ENCODE results near the gene SNTG2. TPM values are rescaled to one million over a fixed set of nuclear protein-coding genes. Genes with fewer than 3 reads are reported as not detected.

SNTG2 gene
- polyA plus RNA-seq, 2 donors, result 0.26 to 0.33 TPM

DNA sequence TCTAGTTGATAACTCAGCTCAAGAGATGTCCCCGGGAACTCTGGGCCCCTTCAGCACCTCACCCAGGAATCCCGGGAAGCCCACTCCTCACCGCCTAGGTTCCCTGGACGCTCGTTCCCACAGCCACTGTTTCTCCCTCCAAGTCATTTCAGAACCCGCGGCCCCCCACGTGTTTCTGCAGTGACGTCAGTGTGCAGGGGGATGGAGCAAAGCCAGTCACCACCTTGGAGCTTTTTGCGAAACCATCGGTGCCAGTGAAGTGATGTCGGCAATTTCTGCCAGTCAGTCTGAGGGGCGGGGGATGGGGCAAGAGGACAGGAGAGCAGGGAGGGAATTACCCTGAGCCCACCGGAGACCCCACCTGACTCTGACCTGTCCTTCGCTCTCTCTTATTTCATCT, 119.2 kb downstream of the SNTG2 start:
- H3K27ac ChIP-seq (ENCODE audit: low read depth in 2 of 2, low read length in 1 of 2), result no peak overlapping the region
- H3K4me3 ChIP-seq (ENCODE audit: low read depth in 1 of 2, low read length in 2 of 2), result no peak overlapping the region
- no peaks in the 10 kb centered on the region for H3K36me3 ChIP-seq (ENCODE audit: control insufficient read depth in 2 of 2, insufficient read depth in 2 of 2, low read length in 1 of 2)
- WGBS, 2 donors, result 84 to 87% methylated on average over 15 of the region's 15 CpGs
- H3K27me3 ChIP-seq (ENCODE audit: control insufficient read depth in 1 of 2, insufficient read depth in 2 of 2, low read length in 2 of 2), result no peaks in the 10 kb centered on the region
- H3K9me3 ChIP-seq (ENCODE audit: control insufficient read depth in 2 of 2, insufficient read depth in 1 of 2, low read depth in 1 of 2, low read length in 1 of 2), result peaks cover 0 to 4% of the 10 kb centered on the region in 2 donors
- no peaks in the 10 kb centered on the region for H3K4me1 ChIP-seq (ENCODE audit: control insufficient read depth in 2 of 2, insufficient read depth in 2 of 2, low read length in 1 of 2)

DNA sequence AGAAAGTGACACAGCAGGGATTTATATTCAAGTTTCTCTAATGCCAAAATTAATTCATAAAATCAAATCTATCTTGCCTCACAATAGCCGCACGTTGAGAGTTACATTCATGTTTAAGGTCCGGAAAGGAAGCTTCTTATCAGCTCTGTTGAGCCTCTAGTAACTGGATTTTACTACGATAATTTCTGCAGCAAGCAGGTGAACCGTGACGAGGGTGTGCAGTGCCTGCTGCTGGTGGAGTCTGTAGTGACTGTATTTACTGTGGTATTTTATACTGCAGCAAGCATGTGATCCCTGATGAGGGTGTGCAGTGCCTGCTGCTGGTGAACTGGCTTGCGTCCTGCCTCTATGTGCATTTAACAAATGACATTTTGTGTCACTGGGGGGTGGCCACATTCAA, 120.0 kb downstream of the SNTG2 start:
- Histone ChIP-seq H3K4me3 (ENCODE audit: low read depth in 1 of 2, low read length in 2 of 2) (no peak overlapping the region), H3K36me3 (ENCODE audit: control insufficient read depth in 2 of 2, insufficient read depth in 2 of 2, low read length in 1 of 2) (no peaks in the 10 kb centered on the region), H3K4me1 (ENCODE audit: control insufficient read depth in 2 of 2, insufficient read depth in 2 of 2, low read length in 1 of 2) (no peaks in the 10 kb centered on the region), H3K27ac (ENCODE audit: low read depth in 2 of 2, low read length in 1 of 2) (no peak overlapping the region), H3K9me3 (ENCODE audit: control insufficient read depth in 2 of 2, insufficient read depth in 1 of 2, low read depth in 1 of 2, low read length in 1 of 2) (peaks cover 0 to 4% of the 10 kb centered on the region in 2 donors), H3K27me3 (ENCODE audit: control insufficient read depth in 1 of 2, insufficient read depth in 2 of 2, low read length in 2 of 2) (peaks cover 0 to 2% of the 10 kb centered on the region in 2 donors)
- 67 to 71% methylated on average over 7 of the region's 7 CpGs for WGBS, 2 donors

DNA sequence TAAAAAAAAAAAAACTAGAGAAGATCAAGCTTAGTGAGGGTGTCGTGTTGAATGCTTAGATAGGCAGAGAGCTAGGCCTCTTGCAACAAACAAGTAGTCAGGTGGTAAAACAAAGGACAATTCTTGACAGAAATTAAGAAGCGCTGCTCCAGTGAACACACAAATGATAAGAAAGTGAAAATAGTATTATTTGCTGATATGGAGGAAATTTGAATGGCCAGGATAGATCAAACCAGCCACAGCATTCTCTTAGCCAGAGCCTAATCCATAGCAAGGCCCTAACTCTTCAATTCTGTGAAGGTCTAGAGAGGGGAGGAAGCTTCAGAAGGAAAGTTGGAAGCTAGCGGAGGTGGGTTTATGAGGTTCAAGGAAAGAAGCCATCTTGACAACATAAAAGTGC, 121.0 kb downstream of the SNTG2 start:
- no peaks in the 10 kb centered on the region for H3K4me1 ChIP-seq (ENCODE audit: control insufficient read depth in 2 of 2, insufficient read depth in 2 of 2, low read length in 1 of 2)
- whole genome bisulfite sequencing, 2 donors, result 88 to 93% methylated on average over 3 of the region's 3 CpGs
- no peak overlapping the region for H3K4me3 ChIP-seq (ENCODE audit: low read depth in 1 of 2, low read length in 2 of 2)
- peaks cover 0 to 2% of the 10 kb centered on the region in 2 donors for H3K27me3 ChIP-seq (ENCODE audit: control insufficient read depth in 1 of 2, insufficient read depth in 2 of 2, low read length in 2 of 2)
- H3K9me3 ChIP-seq (ENCODE audit: control insufficient read depth in 2 of 2, insufficient read depth in 1 of 2, low read depth in 1 of 2, low read length in 1 of 2), result peaks cover 0 to 2% of the 10 kb centered on the region in 2 donors
- no peak overlapping the region for H3K27ac ChIP-seq (ENCODE audit: low read depth in 2 of 2, low read length in 1 of 2)
- no peaks in the 10 kb centered on the region for H3K36me3 ChIP-seq (ENCODE audit: control insufficient read depth in 2 of 2, insufficient read depth in 2 of 2, low read length in 1 of 2)

DNA sequence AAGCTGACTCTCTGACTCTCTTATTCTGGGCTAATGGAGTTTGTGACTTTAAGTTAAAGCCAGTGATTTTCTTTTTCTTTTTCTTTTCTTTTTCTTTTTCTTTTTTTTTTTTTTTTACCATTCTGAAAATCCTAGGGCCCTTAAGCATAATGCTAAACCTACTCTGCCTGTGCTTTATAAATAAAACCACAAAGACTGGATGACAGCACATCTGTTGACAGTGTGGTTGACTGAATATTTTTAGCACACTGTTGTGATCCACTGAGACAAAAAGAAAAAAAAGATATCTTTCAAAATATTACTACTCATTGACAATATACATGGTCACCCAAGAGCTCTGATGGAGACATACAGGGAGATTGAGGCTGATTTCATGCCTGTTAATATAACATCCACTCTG, 121.6 kb downstream of the SNTG2 start:
- Histone ChIP-seq H3K4me3 (ENCODE audit: low read depth in 1 of 2, low read length in 2 of 2) (no peak overlapping the region), H3K27ac (ENCODE audit: low read depth in 2 of 2, low read length in 1 of 2) (no peak overlapping the region), H3K27me3 (ENCODE audit: control insufficient read depth in 1 of 2, insufficient read depth in 2 of 2, low read length in 2 of 2) (peaks cover 0 to 2% of the 10 kb centered on the region in 2 donors), H3K36me3 (ENCODE audit: control insufficient read depth in 2 of 2, insufficient read depth in 2 of 2, low read length in 1 of 2) (no peaks in the 10 kb centered on the region), H3K9me3 (ENCODE audit: control insufficient read depth in 2 of 2, insufficient read depth in 1 of 2, low read depth in 1 of 2, low read length in 1 of 2) (peaks cover 0 to 2% of the 10 kb centered on the region in 2 donors), H3K4me1 (ENCODE audit: control insufficient read depth in 2 of 2, insufficient read depth in 2 of 2, low read length in 1 of 2) (no peaks in the 10 kb centered on the region)

- WGBS, 2 donors, result 88 to 91% methylated on average over 9 of the region's 9 CpGs
- no peak overlapping the region for H3K4me3 ChIP-seq (ENCODE audit: low read depth in 1 of 2, low read length in 2 of 2)
- H3K4me1 ChIP-seq (ENCODE audit: control insufficient read depth in 2 of 2, insufficient read depth in 2 of 2, low read length in 1 of 2), result peaks cover 4% of the 10 kb centered on the region in 2 donors
- H3K36me3 ChIP-seq (ENCODE audit: control insufficient read depth in 2 of 2, insufficient read depth in 2 of 2, low read length in 1 of 2), result no peaks in the 10 kb centered on the region
- H3K27ac ChIP-seq (ENCODE audit: low read depth in 2 of 2, low read length in 1 of 2), result no peak overlapping the region
- H3K9me3 ChIP-seq (ENCODE audit: control insufficient read depth in 2 of 2, insufficient read depth in 1 of 2, low read depth in 1 of 2, low read length in 1 of 2), result peaks cover 4% of the 10 kb centered on the region in 2 donors
- H3K27me3 ChIP-seq (ENCODE audit: control insufficient read depth in 1 of 2, insufficient read depth in 2 of 2, low read length in 2 of 2), result peaks cover 0 to 2% of the 10 kb centered on the region in 2 donors
Measured at GRCh38 chr2:1077911-1078310, 127.3 kb downstream of the SNTG2 start.

- no peaks in the 10 kb centered on the region for H3K36me3 ChIP-seq (ENCODE audit: control insufficient read depth in 2 of 2, insufficient read depth in 2 of 2, low read length in 1 of 2)
- H3K4me3 ChIP-seq (ENCODE audit: low read depth in 1 of 2, low read length in 2 of 2), result no peak overlapping the region
- H3K27me3 ChIP-seq (ENCODE audit: control insufficient read depth in 1 of 2, insufficient read depth in 2 of 2, low read length in 2 of 2), result peaks cover 0 to 2% of the 10 kb centered on the region in 2 donors
- WGBS, 2 donors, result 89 to 95% methylated on average over 10 of the region's 10 CpGs
- peaks cover 4% of the 10 kb centered on the region in 2 donors for H3K4me1 ChIP-seq (ENCODE audit: control insufficient read depth in 2 of 2, insufficient read depth in 2 of 2, low read length in 1 of 2)
- no peak overlapping the region for H3K27ac ChIP-seq (ENCODE audit: low read depth in 2 of 2, low read length in 1 of 2)
- peaks cover 4% of the 10 kb centered on the region in 2 donors for H3K9me3 ChIP-seq (ENCODE audit: control insufficient read depth in 2 of 2, insufficient read depth in 1 of 2, low read depth in 1 of 2, low read length in 1 of 2)
Measured at GRCh38 chr2:1078326-1078725, 127.7 kb downstream of the SNTG2 start.

DNA sequence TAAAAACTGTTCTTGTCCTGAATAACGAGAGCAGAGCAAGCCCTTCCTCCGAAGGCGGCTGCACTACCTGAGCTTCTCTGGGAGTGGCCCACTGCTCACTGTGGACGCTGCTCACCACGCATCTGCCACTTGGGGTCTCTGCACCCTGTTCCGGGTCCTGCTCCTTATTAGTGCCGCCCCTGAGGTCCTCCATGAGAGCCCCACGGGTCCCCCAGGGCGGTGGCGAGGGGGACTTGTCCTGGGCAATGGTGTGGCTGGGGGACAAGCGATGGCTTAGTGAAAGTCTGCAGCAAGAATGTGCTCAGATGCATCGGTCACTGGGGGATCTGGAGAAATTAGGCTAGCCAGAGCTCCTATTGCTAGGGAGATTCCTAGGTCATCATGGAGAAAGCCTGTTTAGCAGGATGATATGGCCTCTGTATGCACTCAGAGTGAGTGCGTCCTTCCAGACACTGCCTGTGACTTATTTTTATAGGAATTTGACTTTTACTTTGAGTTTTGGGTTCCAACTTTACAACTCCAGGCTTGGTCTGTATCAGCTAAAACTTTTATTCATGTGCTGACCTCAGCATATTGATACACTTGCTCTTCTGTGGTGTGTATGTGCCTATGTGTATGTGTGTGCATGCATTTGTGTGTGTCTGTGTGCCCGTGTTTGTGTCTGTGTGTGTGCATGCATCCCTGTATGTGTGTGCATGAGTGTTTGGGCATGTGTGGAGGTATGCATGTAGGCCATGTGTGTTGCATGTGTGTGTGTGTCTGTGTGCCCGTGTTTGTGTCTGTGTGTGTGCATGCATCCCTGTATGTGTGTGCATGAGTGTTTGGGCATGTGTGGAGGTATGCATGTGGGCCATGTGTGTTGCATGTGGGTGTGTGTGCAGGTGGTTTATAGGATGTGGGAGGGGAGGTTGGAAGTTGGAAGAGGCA, 129.5 kb downstream of the SNTG2 start:
- H3K4me1 ChIP-seq (ENCODE audit: control insufficient read depth in 2 of 2, insufficient read depth in 2 of 2, low read length in 1 of 2), result peaks cover 4% of the 10 kb centered on the region in 2 donors
- peaks cover 4% of the 10 kb centered on the region in 2 donors for H3K9me3 ChIP-seq (ENCODE audit: control insufficient read depth in 2 of 2, insufficient read depth in 1 of 2, low read depth in 1 of 2, low read length in 1 of 2)
- H3K36me3 ChIP-seq (ENCODE audit: control insufficient read depth in 2 of 2, insufficient read depth in 2 of 2, low read length in 1 of 2), result no peaks in the 10 kb centered on the region
- 86 to 90% methylated on average over 15 of the region's 15 CpGs for WGBS, 2 donors
- no peak overlapping the region for H3K4me3 ChIP-seq (ENCODE audit: low read depth in 1 of 2, low read length in 2 of 2)
- peaks cover 0 to under 1% of the 10 kb centered on the region in 2 donors for H3K27me3 ChIP-seq (ENCODE audit: control insufficient read depth in 1 of 2, insufficient read depth in 2 of 2, low read length in 2 of 2)
- H3K27ac ChIP-seq (ENCODE audit: low read depth in 2 of 2, low read length in 1 of 2), result no peak overlapping the region

DNA sequence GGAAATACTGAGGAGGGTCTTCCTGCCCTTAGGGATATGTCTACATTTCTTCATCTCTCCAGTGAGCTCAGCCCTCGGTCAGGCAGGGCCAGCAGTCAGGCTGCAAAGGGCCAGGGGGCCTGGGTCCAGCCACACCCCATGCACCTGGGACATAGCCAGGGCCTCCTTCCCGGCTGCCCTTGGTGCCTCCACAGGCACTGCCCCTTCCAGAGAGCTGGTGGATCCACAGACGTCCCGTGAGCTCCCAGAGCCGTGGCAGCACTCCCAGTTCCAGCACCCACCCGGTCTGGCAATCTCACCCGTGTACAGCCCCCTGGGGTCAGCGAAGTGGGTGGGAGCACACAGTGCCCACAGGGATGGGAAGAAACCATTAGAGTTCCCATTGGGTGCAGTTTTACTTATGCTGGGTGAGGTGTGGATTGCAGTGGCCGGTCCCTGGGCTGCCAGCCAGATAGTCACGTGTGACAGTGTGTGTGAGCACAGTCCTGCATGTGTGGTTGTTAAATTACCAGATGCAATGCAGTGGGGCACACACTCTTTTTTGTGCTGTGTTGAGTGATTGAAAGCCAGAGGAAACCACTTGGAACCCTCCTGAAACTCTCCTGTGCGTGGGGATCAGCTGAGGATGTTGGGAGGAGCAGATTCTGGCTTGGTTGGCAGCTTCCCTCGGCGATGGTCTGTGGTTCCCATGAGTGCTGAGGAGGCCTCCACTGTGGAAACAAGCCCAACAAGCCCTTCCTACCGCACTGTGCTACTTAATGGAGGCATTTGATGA, 131.0 kb downstream of the SNTG2 start:
- Histone ChIP-seq H3K4me3 (ENCODE audit: low read depth in 1 of 2, low read length in 2 of 2) (no peak overlapping the region), H3K27ac (ENCODE audit: low read depth in 2 of 2, low read length in 1 of 2) (no peak overlapping the region), H3K36me3 (ENCODE audit: control insufficient read depth in 2 of 2, insufficient read depth in 2 of 2, low read length in 1 of 2) (no peaks in the 10 kb centered on the region), H3K9me3 (ENCODE audit: control insufficient read depth in 2 of 2, insufficient read depth in 1 of 2, low read depth in 1 of 2, low read length in 1 of 2) (peaks cover 4% of the 10 kb centered on the region in 2 donors), H3K4me1 (ENCODE audit: control insufficient read depth in 2 of 2, insufficient read depth in 2 of 2, low read length in 1 of 2) (peaks cover 4% of the 10 kb centered on the region in 2 donors), H3K27me3 (ENCODE audit: control insufficient read depth in 1 of 2, insufficient read depth in 2 of 2, low read length in 2 of 2) (no peaks in the 10 kb centered on the region)
- 63 to 72% methylated on average over 14 of the region's 14 CpGs for whole genome bisulfite sequencing, 2 donors

GRCh38 chr2:1082456-1083205, 132.0 kb downstream of the SNTG2 start:
- no peak overlapping the region for H3K27ac ChIP-seq (ENCODE audit: low read depth in 2 of 2, low read length in 1 of 2)
- H3K9me3 ChIP-seq (ENCODE audit: control insufficient read depth in 2 of 2, insufficient read depth in 1 of 2, low read depth in 1 of 2, low read length in 1 of 2), result peaks cover 4% of the 10 kb centered on the region in 2 donors
- no peaks in the 10 kb centered on the region for H3K36me3 ChIP-seq (ENCODE audit: control insufficient read depth in 2 of 2, insufficient read depth in 2 of 2, low read length in 1 of 2)
- WGBS, 2 donors, result 78 to 80% methylated on average over 17 of the region's 17 CpGs
- H3K4me3 ChIP-seq (ENCODE audit: low read depth in 1 of 2, low read length in 2 of 2), result no peak overlapping the region
- no peaks in the 10 kb centered on the region for H3K27me3 ChIP-seq (ENCODE audit: control insufficient read depth in 1 of 2, insufficient read depth in 2 of 2, low read length in 2 of 2)
- H3K4me1 ChIP-seq (ENCODE audit: control insufficient read depth in 2 of 2, insufficient read depth in 2 of 2, low read length in 1 of 2), result peaks cover 4% of the 10 kb centered on the region in 2 donors
